ENCODE data around the gene GPX4.

GPX4 gene

GRCh38 chr19:1103708-1104310 is at the start of gene GPX4:
Gene GPX4, plus strand, starts transcription at chr19:1103994. Its CDS starts 50 bp downstream, at chr19:1104044.
- FAIRE-seq = peak; percentile 73

GRCh38 chr19:1054102-1055027 is 49.4 kb upstream of the GPX4 start:
- no peak for FAIRE-seq

GRCh38 chr19:1055028-1055425 is 48.8 kb upstream of the GPX4 start:
- no peak for FAIRE-seq

GRCh38 chr19:1055886-1056620 is 47.7 kb upstream of the GPX4 start:
- FAIRE-seq = no peak

- no peak for FAIRE-seq
These were observed 46.5 kb upstream of the GPX4 start for GRCh38 chr19:1057176-1057855.

- FAIRE-seq = no peak
These were observed 45.7 kb upstream of the GPX4 start for GRCh38 chr19:1058112-1058511.

- FAIRE-seq = no peak
These were observed 43.1 kb upstream of the GPX4 start for GRCh38 chr19:1060689-1061088.

GRCh38 chr19:1061987-1062386 is 41.8 kb upstream of the GPX4 start:
- no peak for FAIRE-seq

GRCh38 chr19:1062387-1063029 is 41.3 kb upstream of the GPX4 start:
- no peak for FAIRE-seq

- no peak for FAIRE-seq
These were observed 40.5 kb upstream of the GPX4 start for GRCh38 chr19:1063030-1063908.

- no peak for FAIRE-seq
These were observed 39.7 kb upstream of the GPX4 start for GRCh38 chr19:1063909-1064660.

GRCh38 chr19:1064661-1065605 is 38.9 kb upstream of the GPX4 start:
- no peak for FAIRE-seq

- FAIRE-seq = no peak
These were observed 38.1 kb upstream of the GPX4 start for GRCh38 chr19:1065606-1066109.

- no peak for FAIRE-seq
These were observed 37.5 kb upstream of the GPX4 start for GRCh38 chr19:1066251-1066747.

GRCh38 chr19:1066748-1067340 is 37.0 kb upstream of the GPX4 start, which contains the start of gene ARHGAP45:
Gene ARHGAP45, plus strand, starts transcription at chr19:1067167. Its CDS starts 239 bp downstream, at chr19:1067406.
- FAIRE-seq = no peak

- no peak for FAIRE-seq
These were observed 36.3 kb upstream of the GPX4 start for GRCh38 chr19:1067341-1067957.

GRCh38 chr19:1068009-1069001 is 35.5 kb upstream of the GPX4 start:
- FAIRE-seq = no peak
